ENCODE data around the gene ATAD2B.

DNA sequence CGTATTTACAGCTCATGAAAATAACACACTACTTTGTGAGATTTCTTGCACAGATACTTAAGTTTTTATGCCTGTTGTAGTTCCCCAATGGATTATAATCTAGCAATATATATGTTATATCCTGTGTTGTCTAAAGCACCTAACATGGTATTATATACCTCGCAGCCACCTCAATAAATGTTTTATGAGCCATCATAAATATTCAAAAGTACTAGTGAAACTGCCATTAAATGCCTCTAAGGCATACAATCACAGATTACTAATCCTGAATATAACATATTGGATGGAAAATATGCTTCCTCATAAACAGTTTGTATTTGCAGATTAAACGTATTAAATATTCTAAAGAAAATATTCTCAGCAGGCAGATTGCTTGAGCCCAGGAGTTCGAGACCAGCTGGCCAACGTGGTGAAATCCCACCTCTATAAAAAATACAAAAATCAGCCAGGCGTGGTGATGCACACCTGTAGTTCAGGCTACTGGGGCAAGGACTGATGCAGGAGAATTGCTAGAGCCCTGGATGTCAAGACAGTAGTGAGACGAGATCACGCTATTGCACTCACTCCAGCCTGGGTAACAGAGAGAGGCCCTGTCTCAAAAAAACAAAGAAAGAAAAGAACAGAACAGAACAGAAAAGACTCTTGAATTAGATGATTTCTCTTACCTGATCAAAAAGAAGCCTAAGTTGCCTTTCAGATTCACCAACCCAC lies 64.1 kb downstream of the ATAD2B start:
- TF ChIP-seq, protein P1, sequence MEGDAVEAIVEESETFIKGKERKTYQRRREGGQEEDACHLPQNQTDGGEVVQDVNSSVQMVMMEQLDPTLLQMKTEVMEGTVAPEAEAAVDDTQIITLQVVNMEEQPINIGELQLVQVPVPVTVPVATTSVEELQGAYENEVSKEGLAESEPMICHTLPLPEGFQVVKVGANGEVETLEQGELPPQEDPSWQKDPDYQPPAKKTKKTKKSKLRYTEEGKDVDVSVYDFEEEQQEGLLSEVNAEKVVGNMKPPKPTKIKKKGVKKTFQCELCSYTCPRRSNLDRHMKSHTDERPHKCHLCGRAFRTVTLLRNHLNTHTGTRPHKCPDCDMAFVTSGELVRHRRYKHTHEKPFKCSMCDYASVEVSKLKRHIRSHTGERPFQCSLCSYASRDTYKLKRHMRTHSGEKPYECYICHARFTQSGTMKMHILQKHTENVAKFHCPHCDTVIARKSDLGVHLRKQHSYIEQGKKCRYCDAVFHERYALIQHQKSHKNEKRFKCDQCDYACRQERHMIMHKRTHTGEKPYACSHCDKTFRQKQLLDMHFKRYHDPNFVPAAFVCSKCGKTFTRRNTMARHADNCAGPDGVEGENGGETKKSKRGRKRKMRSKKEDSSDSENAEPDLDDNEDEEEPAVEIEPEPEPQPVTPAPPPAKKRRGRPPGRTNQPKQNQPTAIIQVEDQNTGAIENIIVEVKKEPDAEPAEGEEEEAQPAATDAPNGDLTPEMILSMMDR (IDR thresholded peaks at IDR 0.05; ENCODE audit: low read depth, low read length, missing input control): no peak
- no peak for TF ChIP-seq SP1 (IDR thresholded peaks at IDR 0.05)
- TF ChIP-seq, protein P2, sequence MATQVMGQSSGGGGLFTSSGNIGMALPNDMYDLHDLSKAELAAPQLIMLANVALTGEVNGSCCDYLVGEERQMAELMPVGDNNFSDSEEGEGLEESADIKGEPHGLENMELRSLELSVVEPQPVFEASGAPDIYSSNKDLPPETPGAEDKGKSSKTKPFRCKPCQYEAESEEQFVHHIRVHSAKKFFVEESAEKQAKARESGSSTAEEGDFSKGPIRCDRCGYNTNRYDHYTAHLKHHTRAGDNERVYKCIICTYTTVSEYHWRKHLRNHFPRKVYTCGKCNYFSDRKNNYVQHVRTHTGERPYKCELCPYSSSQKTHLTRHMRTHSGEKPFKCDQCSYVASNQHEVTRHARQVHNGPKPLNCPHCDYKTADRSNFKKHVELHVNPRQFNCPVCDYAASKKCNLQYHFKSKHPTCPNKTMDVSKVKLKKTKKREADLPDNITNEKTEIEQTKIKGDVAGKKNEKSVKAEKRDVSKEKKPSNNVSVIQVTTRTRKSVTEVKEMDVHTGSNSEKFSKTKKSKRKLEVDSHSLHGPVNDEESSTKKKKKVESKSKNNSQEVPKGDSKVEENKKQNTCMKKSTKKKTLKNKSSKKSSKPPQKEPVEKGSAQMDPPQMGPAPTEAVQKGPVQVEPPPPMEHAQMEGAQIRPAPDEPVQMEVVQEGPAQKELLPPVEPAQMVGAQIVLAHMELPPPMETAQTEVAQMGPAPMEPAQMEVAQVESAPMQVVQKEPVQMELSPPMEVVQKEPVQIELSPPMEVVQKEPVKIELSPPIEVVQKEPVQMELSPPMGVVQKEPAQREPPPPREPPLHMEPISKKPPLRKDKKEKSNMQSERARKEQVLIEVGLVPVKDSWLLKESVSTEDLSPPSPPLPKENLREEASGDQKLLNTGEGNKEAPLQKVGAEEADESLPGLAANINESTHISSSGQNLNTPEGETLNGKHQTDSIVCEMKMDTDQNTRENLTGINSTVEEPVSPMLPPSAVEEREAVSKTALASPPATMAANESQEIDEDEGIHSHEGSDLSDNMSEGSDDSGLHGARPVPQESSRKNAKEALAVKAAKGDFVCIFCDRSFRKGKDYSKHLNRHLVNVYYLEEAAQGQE (IDR thresholded peaks at IDR 0.05): no peak
- TF ChIP-seq ZBTB33 (IDR thresholded peaks at IDR 0.05): no peak
- TF ChIP-seq RAD21 (IDR thresholded peaks at IDR 0.05): no peak
- TF ChIP-seq MAX (IDR thresholded peaks at IDR 0.05): no peak
